Astrocyte (in vitro differentiated cells and primary cell): ENCODE measurements around the gene GPR27.

ENCODE experiments used
- EZH2 ChIP-seq: IDR thresholded peaks from 2 replicates; pipeline ENCODE4 v1.6.1; 2012; ENCODE audit warnings: mild to moderate bottlenecking, low read length, inconsistent platforms; ENCODE audit not compliant: insufficient read depth
- TF ChIP-seq, protein P1 (sequence below): IDR thresholded peaks from 2 replicates; pipeline ENCODE4 v1.5.1; 2011; ENCODE audit warnings: low read depth, mild to moderate bottlenecking, inconsistent platforms, low read length, moderate library complexity; ENCODE audit not compliant: insufficient read depth

DNA sequence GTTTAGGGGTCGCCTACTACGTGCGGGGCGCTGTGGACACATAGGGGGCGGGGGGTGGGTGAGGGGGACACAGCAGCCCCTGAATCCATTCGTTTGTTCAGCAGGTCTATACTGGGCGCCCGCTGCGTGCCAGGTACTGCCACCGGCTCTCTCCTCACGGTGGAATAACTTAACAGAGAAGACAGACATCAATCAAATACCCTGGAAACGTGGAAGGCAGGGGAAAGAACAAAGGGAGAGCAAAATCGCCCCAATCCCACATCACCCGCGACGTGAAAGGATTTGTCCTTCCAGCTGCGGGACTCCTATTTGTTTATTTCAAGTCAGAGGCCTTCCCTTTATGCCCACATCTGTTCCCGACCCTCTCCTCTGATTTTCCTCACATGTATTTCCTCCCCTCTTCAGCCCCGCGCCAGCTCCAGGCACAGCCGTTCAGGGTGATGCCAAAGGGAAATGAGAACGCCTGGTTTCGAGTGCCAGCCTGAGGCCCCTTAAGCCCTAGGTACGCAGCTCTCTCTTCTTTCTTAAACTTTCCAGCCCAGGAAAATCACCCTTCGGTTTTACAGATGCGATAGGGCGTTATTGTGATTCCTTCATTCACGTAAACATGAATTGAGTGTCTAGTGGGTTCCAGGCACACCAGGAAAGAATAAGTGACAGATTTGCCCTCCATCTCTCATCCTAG lies 32.0 kb downstream of the GPR27 start:
- TF ChIP-seq, protein P1, sequence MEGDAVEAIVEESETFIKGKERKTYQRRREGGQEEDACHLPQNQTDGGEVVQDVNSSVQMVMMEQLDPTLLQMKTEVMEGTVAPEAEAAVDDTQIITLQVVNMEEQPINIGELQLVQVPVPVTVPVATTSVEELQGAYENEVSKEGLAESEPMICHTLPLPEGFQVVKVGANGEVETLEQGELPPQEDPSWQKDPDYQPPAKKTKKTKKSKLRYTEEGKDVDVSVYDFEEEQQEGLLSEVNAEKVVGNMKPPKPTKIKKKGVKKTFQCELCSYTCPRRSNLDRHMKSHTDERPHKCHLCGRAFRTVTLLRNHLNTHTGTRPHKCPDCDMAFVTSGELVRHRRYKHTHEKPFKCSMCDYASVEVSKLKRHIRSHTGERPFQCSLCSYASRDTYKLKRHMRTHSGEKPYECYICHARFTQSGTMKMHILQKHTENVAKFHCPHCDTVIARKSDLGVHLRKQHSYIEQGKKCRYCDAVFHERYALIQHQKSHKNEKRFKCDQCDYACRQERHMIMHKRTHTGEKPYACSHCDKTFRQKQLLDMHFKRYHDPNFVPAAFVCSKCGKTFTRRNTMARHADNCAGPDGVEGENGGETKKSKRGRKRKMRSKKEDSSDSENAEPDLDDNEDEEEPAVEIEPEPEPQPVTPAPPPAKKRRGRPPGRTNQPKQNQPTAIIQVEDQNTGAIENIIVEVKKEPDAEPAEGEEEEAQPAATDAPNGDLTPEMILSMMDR: no peak
- TF ChIP-seq EZH2: peak; percentile 71
